Aorta (tissue), 5 donors: ENCODE measurements around the gene TMEM94. TPM values are rescaled to one million over a fixed set of nuclear protein-coding genes. Genes with fewer than 3 reads are reported as not detected.
A peak's percentile ranks its signal among the peaks of the same experiment; 100 is the strongest.
"Not testable (repeated sequence)": the region's sequence is repeated elsewhere in the genome, so short reads cannot be mapped to it uniquely, and the experiment has no call there.

Experiments
- ATAC-seq: fragments of 200-7000 bp; cut with Tn5 transposase; one replicate; pipeline ENCODE4 v1.9.1; 2022; ENCODE audit warnings: moderate library complexity; ENCODE audit not compliant: low FRiP score
- DNase-seq, 2 donors: peaks; one replicate each; pipeline ENCODE4 v3.0.0-alpha.2; 2020
- H3K27ac ChIP-seq, 2 donors: one replicate each; pipeline ENCODE4 v1.5.1; 2013; ENCODE audit warnings: low read length in 2 of 2, mild to moderate bottlenecking in 2 of 2, moderate library complexity in 2 of 2, control low read depth in 1 of 2, inconsistent platforms in 1 of 2, low read depth in 1 of 2
- H3K27me3 ChIP-seq, 2 donors: one replicate each; pipeline ENCODE4 v1.6.1; 2013; ENCODE audit warnings: control low read depth in 1 of 2, low read length in 1 of 2, mild to moderate bottlenecking in 1 of 2, moderate library complexity in 1 of 2; ENCODE audit not compliant: insufficient read depth in 2 of 2, control insufficient read depth in 1 of 2
- H3K36me3 ChIP-seq, 2 donors: one replicate each; pipeline ENCODE4 v1.6.1; 2013; ENCODE audit warnings: control low read depth in 1 of 2, low read length in 1 of 2, mild to moderate bottlenecking in 1 of 2; ENCODE audit not compliant: insufficient read depth in 2 of 2, control insufficient read depth in 1 of 2
- H3K4me1 ChIP-seq, 2 donors: one replicate each; pipeline ENCODE4 v1.6.1; 2013; ENCODE audit warnings: low read length in 2 of 2, control low read depth in 1 of 2, mild to moderate bottlenecking in 1 of 2, moderate library complexity in 1 of 2; ENCODE audit not compliant: insufficient read depth in 2 of 2, control insufficient read depth in 1 of 2
- H3K4me3 ChIP-seq, 2 donors: one replicate each; pipeline ENCODE4 v1.5.1; 2013; ENCODE audit warnings: low read length in 2 of 2, control low read depth in 1 of 2, mild to moderate bottlenecking in 1 of 2
- H3K9me3 ChIP-seq: one replicate; pipeline ENCODE4 v1.6.1; 2013; ENCODE audit warnings: mild to moderate bottlenecking, low read length; ENCODE audit not compliant: control insufficient read depth
- WGBS, 2 donors: extraction: QIAGEN DNeasy Blood & Tissue Kit; methylation state at CpG; one replicate each; pipeline ENCODE4 v1.1.7; 2013; 5-methylcytosine and 5-hydroxymethylcytosine counted together
- intact Hi-C, 2 donors: fragments of 100-400 bp; cut with DNase I; formaldehyde crosslinking; loops; one replicate each; pipeline versions ENCODE4 v1.14.2 to v1.15.0; 2022
- polyA plus RNA-seq, 2 donors: library from polyadenylated mRNA; stranded (reverse); fragments of 200-250 nt; gene quantifications; one replicate each; pipeline ENCODE4 v1.2.3, GENCODE V29; 2013
- total RNA-seq, 2 donors: library from RNA; stranded (reverse); fragmentation: NEBNext Ultra II Directional; extraction: Animal tissue kit (Norgen Biotek cat#: 25700); gene quantifications; one replicate each; pipeline ENCODE4 v1.2.1, GENCODE V29; 2021
- donor health status: healthy with polysubstance abuse.
- donor health status: Bipolar disorder and iron deficiency.
- donor health status: DM: no; HTN: no; CAD: no.
- donor health status: DM: no; HTN: no; CAD: no.
- donor health status: DM: yes; HTN: yes; CAD: no.

TMEM94 gene
- total and polyA plus RNA-seq, 4 donors = 19.5 to 74.8 (median 53.1) TPM

DNA sequence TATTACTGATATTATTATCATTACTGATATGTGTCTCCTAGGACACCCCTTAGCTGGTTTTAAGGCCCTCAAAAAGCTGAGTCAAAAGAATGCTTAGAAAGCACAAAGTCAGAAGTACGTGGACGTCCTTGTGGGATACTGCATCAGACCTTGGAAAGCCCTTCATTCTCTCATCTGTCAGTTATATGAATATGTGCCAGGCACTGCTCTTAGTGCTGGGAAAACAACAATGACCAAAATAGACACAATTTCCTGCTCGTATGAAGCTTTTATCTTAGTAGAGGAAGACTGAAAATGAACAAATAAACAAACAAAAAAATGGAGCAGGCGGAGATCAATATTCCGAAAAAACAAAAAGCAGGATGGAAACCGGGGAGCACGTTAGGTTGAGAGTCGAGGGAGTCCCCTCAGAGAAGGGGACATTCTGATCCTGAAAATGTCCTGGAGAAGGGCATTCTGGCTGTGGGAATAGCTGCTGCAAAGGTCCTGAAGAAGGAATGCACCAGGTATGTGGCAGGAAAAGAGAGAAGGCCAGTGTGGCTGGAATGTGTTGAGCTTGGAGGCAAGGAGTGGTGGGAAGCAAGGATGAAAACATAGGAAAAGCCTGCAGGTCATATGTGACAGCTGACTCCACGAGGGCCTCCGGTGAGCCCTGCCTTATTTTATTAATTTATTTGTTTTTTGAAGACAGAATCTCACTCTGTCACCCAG, 15.5 kb upstream of the TMEM94 start:
- intact Hi-C loops = loop anchor here in 1 of 2 donors (5.0 kb wide), 1 partner anchor 36 kb away; no protein-coding TSS in a partner anchor
- H3K27me3 ChIP-seq = no peaks in the 10 kb centered on the region
- H3K27ac ChIP-seq = peak overlapping the region in 1 of 2 donors; percentile 79
- H3K36me3 ChIP-seq = no peaks in the 10 kb centered on the region
- H3K9me3 ChIP-seq = no peaks in the 10 kb centered on the region
- no peaks in the 10 kb centered on the region for H3K4me1 ChIP-seq
- 31 to 33% methylated on average over 10 of the region's 10 CpGs for WGBS, 2 donors
- no peak overlapping the region for H3K4me3 ChIP-seq
- ATAC-seq = no peak
- DNase-seq = no peak

DNA sequence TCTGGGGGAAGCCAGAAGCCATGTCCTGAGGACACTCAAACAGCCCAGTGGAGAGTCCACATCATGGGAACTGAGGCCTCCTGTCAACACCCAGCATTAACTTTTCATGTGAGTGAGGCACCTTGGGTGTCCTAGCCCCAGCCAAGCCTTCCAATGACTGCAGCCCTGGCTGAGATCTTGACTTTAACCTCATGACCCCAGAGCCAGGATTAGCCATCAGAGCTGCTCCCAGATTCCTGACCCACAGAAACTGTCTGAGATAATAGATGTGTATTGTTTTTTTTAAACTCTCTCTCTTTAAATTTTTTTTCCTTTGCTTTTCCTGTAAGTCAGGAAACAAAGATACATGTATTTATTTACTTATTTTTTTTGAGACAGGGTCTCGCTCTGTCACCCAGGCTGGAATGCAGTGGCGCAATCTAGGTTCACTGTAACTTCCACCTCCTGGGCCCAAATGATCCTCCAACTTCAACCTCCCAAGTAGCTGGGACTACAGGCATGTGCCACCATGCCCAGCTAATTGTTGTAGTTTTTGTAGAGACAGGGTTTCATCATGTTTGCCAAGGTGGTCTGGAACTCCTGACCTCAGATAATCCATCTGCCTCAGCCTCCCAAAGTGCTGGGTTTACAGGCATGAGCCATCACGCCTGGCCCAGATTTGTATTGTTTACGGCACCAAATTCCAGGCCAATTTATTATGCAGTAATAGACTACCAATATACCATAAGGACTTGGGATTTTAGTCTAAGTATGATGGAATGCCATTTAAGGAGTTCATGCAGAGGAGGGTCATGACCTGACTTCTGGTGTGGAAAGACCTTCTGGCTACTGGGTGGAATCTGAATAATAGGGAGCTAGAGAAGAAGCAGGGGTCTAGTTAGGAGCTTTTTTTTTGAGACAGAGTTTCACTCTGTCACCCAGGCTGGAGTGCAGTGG, 14.0 kb upstream of the TMEM94 start:
- H3K4me1 ChIP-seq = no peaks in the 10 kb centered on the region
- H3K9me3 ChIP-seq = no peaks in the 10 kb centered on the region
- ATAC-seq = no peak
- H3K4me3 ChIP-seq = no peak overlapping the region
- H3K27me3 ChIP-seq = no peaks in the 10 kb centered on the region
- no peaks in the 10 kb centered on the region for H3K36me3 ChIP-seq
- intact Hi-C loops = loop anchor here in 1 of 2 donors (5.0 kb wide), 1 partner anchor 35 kb away; no protein-coding TSS in a partner anchor
- H3K27ac ChIP-seq = peak overlapping the region; percentile 43 to 64
- 83 to 95% methylated on average over 4 of the region's 4 CpGs for WGBS, 2 donors
- DNase-seq = no peak

DNA sequence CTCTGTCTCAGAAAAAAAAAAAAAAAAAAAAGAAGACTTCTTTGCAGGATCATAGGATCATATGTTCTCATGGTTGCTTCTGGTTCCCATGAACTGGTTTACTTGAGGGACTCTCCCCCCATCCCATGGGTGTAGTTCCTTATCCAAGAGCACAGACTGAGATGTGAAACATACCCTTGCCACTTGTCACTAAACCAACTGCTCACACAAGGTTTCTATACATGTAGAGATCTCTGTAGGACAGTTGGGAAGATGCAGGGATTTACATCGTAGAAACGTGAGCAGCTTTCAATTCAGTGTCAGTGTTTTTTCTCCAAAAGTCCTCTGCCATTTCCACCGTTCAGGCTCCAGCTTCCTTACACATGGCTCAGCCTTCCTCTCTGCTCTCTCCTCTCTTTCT, 11.1 kb upstream of the TMEM94 start:
- H3K27me3 ChIP-seq = no peaks in the 10 kb centered on the region
- no peak overlapping the region for H3K4me3 ChIP-seq
- no peak for ATAC-seq
- H3K27ac ChIP-seq = peak overlapping the region in 1 of 2 donors; percentile 33
- no peaks in the 10 kb centered on the region for H3K4me1 ChIP-seq
- H3K36me3 ChIP-seq = no peaks in the 10 kb centered on the region
- 60 to 71% methylated on average over 3 of the region's 3 CpGs for WGBS, 2 donors
- no peaks in the 10 kb centered on the region for H3K9me3 ChIP-seq
- intact Hi-C loops = no loop called here
- DNase-seq = no peak

DNA sequence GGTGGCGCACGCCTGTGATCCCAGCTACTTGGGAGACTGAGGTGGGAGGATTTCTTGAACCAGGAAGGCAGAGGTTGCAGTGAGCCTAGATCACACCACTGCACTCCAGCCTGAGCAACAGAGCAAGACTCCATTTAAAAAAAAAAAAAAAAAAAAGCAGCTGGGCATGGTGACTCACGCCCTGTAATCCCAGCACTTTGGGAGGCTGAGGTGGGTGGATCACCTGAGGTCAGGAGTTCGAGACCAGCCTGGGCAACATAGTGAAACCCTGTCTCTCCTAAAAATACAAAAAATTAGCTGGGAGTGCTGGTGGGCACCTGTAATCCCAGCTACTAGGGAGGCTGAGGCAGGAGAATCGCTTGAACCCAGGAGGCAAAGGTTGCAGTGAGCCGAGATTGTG, 10.5 kb upstream of the TMEM94 start:
- H3K27ac ChIP-seq, H3K9me3 ChIP-seq, DNase-seq, ATAC-seq, H3K4me3 ChIP-seq, H3K27me3 ChIP-seq, H3K4me1 ChIP-seq, H3K36me3 ChIP-seq, intact Hi-C loops: not testable (repeated sequence)
- WGBS, 2 donors = 92 to 93% methylated on average over 6 of the region's 6 CpGs

DNA sequence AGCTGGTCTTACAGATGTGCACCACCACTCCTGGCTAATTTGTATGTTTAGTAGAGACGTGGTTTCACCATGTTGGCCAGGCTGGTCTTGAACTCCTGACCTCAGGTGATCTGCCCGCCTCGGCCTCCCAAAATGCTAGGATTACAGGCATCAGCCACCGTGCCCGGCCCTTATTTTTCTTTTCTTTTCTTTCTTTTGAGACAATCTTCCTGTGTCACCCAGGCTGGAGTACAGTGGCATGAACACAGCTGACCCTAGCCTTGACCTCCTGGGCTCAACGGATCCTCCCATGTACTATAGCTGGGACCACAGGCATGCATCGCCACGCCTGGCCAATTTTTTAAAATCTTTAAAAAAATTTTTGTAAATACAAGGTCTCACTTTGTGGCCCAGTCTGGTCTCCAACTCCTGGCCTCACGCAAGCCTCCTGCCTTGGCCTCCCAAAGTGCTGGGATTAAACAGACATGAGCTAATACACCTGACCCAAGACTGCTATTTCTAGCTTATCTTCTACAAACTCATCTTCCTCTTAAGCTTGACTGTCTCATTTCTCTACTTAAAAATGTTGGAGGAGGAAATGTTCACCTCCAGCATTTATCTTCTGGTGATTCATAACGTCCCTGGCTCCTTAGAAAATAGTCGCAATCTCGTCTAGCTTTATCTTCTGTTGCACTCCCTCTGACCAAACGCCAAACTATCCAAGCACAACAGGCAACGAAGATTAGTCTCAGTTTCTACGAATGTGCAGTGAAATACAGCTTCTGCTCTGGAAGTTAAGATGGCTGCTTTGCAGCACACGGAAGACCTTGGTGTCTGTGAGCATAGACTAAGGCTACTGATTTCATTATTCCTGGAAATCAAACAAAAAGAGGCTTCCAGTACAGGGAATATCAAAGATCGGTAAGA, 8.2 kb upstream of the TMEM94 start:
- Histone ChIP-seq H3K27ac (no peak overlapping the region), H3K36me3 (no peaks in the 10 kb centered on the region), H3K4me1 (no peaks in the 10 kb centered on the region), H3K9me3 (no peaks in the 10 kb centered on the region), H3K4me3 (no peak overlapping the region), H3K27me3 (no peaks in the 10 kb centered on the region)
- ATAC-seq = no peak
- no peak for DNase-seq
- intact Hi-C loops = no loop called here
- WGBS, 2 donors = 68 to 74% methylated on average over 17 of the region's 17 CpGs

DNA sequence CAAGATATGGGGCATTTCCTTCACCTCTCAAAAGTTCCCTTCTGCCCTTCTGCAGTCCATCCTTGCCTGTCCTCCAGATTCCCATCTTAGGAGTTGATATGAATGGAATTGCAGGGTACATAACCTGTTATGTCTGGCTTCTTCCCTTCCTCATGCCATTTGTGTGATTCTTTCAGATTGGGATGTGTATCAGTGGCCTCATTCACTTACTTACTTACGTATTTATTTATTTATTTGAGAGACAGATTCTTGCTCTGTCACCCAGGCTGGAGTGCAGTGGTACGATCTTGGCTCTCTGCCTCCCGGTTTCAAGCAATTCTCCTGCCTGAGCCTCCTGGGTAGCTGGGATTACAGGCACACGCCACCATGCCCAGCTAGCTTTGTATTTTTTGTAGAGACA, 6.2 kb upstream of the TMEM94 start:
- Histone ChIP-seq H3K27ac (no peak overlapping the region), H3K9me3 (no peaks in the 10 kb centered on the region), H3K27me3 (no peaks in the 10 kb centered on the region), H3K36me3 (no peaks in the 10 kb centered on the region), H3K4me3 (no peak overlapping the region), H3K4me1 (no peaks in the 10 kb centered on the region)
- WGBS, 2 donors = 84 to 85% methylated on average over 4 of the region's 4 CpGs
- no peak for ATAC-seq
- DNase-seq = no peak
- intact Hi-C loops = no loop called here

DNA sequence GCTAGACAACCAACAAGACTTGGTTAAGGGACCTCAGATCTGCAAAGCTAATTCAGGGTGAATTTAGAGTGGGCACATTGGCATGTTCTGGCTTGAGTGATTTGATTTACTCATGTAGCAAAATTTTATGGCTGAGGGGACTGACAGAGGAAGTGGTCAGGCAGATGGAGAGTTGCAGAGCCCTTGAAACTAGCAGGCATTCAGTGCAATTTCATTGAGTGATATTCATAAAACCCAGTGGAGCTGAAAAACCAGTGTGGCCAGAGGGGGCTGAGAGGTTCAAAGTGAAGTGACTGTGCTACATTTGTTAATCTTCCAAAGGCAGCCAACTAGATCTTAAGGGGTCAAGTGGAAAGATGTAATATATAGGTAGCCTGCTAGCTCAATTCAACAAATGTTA, 2.2 kb upstream of the TMEM94 start:
- intact Hi-C loops = no loop called here
- ATAC-seq = no peak

DNA sequence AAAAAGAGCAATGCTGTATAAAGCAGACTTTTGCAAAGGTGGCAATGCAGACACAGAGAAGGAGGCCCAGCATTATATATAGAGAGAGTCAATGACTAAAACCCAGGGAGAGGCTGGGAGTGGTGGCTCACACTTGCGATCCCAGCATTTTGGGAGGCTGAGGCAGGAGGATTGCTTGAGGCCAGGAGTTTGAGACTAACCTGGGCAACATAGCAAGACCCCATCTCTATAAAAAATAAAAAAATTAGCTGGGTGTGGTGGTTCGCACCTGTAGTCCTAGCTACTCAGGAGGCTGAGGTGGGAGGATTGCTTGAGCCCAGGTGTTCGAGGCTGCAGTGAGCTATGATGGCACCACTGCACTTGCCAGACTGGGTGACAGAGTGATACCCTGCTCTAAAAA, 1.8 kb upstream of the TMEM94 start:
- H3K27me3 ChIP-seq, H3K9me3 ChIP-seq, H3K27ac ChIP-seq, H3K36me3 ChIP-seq, DNase-seq, ATAC-seq, intact Hi-C loops, H3K4me1 ChIP-seq, H3K4me3 ChIP-seq: not testable (repeated sequence)
- 96 to 99% methylated on average over 3 of the region's 3 CpGs for WGBS, 2 donors

More for the DNA sequence above, 2.2 kb upstream of the TMEM94 start:
- Histone ChIP-seq H3K27ac (no peak overlapping the region), H3K36me3 (no peaks in the 10 kb centered on the region), H3K4me1 (peaks cover 0 to 2% of the 10 kb centered on the region in 2 donors), H3K27me3 (no peaks in the 10 kb centered on the region), H3K4me3 (no peak overlapping the region), H3K9me3 (no peaks in the 10 kb centered on the region)
- DNase-seq = no peak
